A673 (cell line): ENCODE data around the gene ARHGAP24.

Experiments used
- EZH2 ChIP-seq: fragments of 200-600 bp; sonication (generic); IDR thresholded peaks from 2 replicates; pipeline ENCODE4 v1.6.1; 2017; ENCODE audit warnings: borderline replicate concordance, low read depth, mild to moderate bottlenecking, mixed read lengths, antibody characterized with exemption, low read length; ENCODE audit not compliant: poor library complexity, severe bottlenecking
- TF ChIP-seq, protein P1 (sequence below): fragments of 300-800, 200-600 bp; sonication (generic); conservative IDR thresholded peaks from 2 replicates; pipeline ENCODE4 v1.5.1; 2017; ENCODE audit warnings: low read depth, mild to moderate bottlenecking, antibody characterized with exemption, low read length, moderate library complexity, mixed read lengths

DNA sequence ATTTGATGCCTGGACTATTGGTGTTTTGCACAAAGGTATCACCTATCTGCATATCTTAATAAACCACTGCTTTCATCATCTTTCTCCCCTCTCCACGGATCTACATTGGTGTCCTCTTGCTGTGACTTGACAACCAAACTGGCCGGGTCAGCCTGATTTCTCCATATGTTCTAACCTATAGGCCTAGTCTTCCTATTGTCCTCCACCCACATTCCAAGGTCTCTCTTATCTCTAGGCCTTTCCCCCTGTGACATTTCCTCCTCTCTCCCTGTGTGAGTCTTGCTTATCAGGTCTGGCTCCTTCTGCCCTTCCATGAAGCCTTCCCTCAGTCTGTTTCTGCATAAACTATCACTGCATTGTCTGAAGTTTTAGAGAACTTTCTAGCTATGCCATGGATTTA lies 33.7 kb downstream of the ARHGAP24 start:
- TF ChIP-seq, protein P1, sequence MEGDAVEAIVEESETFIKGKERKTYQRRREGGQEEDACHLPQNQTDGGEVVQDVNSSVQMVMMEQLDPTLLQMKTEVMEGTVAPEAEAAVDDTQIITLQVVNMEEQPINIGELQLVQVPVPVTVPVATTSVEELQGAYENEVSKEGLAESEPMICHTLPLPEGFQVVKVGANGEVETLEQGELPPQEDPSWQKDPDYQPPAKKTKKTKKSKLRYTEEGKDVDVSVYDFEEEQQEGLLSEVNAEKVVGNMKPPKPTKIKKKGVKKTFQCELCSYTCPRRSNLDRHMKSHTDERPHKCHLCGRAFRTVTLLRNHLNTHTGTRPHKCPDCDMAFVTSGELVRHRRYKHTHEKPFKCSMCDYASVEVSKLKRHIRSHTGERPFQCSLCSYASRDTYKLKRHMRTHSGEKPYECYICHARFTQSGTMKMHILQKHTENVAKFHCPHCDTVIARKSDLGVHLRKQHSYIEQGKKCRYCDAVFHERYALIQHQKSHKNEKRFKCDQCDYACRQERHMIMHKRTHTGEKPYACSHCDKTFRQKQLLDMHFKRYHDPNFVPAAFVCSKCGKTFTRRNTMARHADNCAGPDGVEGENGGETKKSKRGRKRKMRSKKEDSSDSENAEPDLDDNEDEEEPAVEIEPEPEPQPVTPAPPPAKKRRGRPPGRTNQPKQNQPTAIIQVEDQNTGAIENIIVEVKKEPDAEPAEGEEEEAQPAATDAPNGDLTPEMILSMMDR, result no peak
- TF ChIP-seq EZH2, result no peak
